GM18868 (cell line): ENCODE results near the gene SLC16A10.
"Not testable (repeated sequence)": the region's sequence is repeated elsewhere in the genome, so short reads cannot be mapped to it uniquely, and the experiment has no call there.

ENCODE experiments used
- ATAC-seq: cut with Tn5 transposase; IDR thresholded peaks from one replicate; pipeline ENCODE4 v1.9.1; 2021; ENCODE audit warnings: mild to moderate bottlenecking, moderate library complexity; ENCODE audit not compliant: unreplicated experiment

Gene SLC16A10

GRCh38 chr6:111087106-111087835 lies at the start of gene SLC16A10:
SLC16A10 (plus strand) TSS chr6:111087503; CDS start chr6:111087753, 250 bp downstream.
- peak; percentile 92 for ATAC-seq

- ATAC-seq = peak; percentile 81
Observed at GRCh38 chr6:111038534-111039252, 48.6 kb upstream of the SLC16A10 start.

- no peak for ATAC-seq
Observed at GRCh38 chr6:111041917-111042316, 45.4 kb upstream of the SLC16A10 start.

DNA sequence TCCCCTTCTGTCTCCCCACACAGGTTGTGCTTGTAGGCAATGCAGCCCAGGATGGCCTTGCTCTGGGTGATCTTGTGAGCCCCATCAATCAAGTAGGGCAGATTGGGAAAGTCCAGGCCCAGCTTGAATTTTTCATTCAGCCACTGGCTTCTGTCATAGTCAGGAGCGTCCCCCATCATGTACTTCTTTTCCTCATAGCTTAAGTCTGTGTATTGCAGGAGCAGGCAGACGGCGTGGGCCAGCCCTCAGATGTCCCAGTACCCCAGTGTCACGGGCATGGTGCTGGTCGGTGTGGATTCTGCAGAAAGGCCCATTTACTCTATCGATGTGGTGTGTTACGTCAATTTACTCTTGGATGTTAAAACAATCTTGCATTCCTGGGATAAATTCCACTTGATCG lies 40.1 kb upstream of the SLC16A10 start:
- ATAC-seq = no peak

DNA sequence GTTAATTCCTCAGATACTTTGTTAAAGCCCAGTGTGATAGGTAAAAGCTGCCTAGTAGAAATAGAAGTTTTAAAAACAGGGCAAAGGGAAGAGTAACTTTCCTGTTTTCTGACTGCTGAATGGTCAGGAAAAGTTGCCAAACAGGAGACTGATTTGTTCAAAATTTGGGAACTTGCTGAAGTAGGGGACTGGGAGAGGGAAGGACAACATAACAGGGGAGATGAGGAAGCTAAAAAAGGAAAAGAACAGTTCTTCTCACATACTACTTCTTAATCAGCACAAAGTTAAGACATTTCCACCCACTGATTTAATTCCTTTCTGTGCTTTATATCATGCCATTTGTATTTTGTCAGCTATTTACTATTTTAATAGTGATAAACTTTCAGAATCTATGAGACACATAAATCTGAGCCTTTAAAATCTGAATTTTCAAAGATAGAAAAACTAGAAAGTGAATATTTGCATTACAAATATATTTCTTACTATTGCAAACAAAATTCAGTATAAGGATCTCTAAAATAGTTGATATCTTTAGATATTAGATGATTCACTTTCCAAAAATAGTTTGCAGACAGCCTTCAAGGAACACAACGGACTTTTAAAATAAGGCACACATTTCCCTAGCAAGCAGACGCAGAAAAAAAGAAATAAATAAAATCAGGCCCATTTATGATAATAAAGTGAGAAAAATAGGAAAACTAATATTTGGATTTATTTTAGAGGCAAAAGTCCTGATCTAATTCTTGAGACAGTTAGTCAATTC lies 36.9 kb upstream of the SLC16A10 start:
- ATAC-seq = no peak

DNA sequence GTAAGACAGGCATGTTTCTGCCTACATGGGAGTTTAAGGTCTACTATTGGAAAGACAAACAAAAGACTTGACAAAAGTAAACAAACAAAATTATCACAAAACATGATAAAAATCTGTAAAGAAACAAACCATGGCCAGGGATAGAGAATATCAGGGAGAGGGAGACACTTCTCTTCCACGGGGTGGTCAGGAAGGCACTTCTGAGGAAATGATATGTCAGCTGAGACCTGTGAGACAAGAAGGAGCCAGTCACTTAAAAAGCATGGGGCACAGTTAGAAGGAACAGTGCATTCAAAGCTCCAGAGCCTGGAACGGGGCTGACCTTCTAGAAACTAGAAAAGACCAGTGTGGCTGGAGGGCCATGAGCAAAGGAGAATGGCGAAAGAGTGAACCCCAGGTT lies 35.1 kb upstream of the SLC16A10 start:
- ATAC-seq = no peak

GRCh38 chr6:111057074-111057752 lies 30.1 kb upstream of the SLC16A10 start:
- ATAC-seq = peak; percentile 69

- ATAC-seq = no peak
Observed at GRCh38 chr6:111061508-111061907, 25.8 kb upstream of the SLC16A10 start.

- ATAC-seq = not testable (repeated sequence)
Observed at GRCh38 chr6:111061985-111062384, 25.3 kb upstream of the SLC16A10 start.

DNA sequence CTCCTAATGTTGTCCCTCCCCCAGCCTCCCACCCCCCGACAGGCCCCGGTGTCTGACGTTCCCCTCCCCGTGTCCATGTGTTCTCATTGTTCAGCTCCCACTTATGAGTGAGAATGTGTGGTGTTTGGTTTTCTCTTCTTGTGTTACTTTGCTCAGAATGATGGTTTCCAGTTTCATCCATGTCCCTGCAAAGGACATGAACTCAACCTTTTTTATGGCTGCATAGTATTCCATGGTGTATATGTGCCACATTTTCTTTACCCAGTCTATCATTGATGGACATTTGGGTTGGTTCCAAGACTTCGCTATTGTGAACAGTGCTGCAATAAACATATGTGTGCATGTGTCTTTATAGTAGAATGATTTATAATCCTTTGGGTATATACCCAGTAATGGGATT lies 24.4 kb upstream of the SLC16A10 start:
- ATAC-seq = not testable (repeated sequence)

DNA sequence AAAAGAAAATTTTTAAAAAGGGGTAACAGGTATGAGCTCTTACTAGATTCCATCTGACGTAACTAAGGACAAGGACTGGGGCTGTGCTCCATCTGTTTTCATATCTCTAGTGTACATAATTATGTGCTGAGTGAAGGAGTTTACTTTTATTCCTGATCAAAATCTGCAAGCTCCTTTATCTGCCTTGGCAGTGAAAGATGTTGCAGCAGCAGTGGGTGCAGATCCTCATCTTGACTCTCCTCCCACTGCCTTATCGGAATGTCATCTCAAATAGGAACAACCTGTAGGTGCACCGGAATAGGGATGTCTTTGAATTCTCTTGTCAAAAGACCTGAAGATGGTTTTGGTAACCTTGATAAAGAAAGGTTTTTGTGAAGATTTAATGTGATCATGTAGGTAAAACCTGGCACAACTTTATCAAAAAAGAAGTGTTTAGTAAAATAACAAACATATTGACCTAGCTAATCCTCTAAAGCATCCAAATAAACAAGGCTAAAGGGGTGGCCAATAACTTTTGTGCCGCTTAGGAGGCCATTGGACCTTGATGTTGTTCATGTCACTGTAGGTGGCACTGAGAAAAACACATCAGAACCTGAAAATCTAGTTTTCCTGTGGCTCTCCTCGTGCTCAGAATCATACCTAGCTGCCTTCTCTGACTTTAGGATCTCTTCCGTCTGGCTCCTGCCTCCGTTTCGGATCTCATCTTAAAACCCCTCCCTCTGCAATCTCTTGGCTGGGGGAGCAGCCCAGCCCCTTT lies 19.0 kb upstream of the SLC16A10 start:
- ATAC-seq = no peak

GRCh38 chr6:111068866-111069234 lies 18.5 kb upstream of the SLC16A10 start:
- ATAC-seq = no peak

DNA sequence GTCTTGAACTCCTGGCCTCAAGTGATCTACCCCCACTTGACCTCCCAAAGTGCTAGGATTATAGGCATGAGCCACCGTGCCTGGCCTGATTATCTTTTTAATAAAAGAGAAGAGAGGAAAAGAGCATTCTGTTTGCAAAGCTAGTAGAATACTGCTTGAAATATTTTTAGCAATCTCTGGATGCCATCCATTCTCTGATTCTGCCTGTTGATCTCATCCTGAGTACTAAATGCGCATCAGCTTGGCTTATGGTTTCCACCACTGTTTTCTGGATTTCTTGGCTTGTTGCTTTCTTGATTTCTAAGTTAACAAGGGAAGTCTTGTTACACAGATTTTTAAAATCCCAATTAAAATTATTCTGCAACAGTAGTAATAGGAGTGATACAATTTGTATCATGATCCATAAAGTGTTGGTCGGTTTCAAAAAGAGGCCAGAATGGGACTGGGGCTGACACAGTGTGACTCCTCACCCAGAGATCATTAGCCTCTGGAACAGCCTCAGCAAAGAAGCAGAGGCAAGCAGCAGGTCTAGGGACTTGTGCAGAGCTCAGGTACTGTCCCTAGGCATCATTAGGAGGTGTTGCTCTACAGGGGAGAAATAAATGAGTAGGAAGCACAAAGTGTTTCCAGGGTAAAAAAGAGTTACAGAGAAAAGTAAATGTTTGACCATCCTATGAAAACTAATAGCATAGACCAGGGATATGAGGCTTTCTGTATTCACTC lies 17.8 kb upstream of the SLC16A10 start:
- no peak for ATAC-seq

DNA sequence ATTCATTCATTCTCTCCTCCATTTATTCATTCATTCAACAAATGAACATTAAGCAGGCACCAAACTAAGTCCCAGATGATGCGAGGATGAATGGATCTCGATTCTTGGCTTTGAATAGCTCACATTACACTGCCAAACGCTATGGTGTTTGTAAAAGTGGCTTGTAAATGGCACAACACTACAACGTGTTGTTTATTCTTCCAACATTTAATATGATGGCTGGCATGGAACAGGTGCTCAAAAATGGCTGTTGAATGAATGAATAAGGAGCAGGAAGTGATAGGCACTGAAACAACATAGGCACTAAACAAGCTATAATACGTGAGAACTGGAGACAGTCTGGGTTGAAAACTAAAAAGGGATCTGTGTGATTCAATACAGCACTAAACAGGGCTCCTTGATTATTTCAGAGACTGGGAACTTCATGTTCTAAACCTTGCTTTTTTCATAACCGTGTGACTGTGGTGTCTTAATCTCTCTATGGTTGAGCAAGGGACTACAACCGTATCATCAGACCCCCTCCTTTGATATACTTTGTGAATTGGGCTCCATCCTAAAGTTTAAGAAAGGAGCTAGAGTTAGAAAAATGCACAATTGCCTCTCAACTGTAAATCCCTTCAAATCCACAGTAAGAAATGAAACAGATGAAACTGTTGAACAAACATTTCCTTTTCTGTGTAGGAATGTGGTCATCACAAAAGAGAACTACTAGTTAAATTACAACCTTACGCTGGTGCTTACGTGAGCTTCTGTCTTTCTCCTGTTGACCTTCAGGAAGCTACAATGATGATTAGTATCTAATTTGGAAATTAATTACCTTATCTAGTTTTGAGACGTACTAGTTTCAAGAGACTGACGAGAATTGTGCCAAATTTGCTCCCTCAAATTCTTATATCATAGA lies 16.9 kb upstream of the SLC16A10 start:
- ATAC-seq = no peak

- ATAC-seq = no peak
Observed at GRCh38 chr6:111072801-111073360, 14.4 kb upstream of the SLC16A10 start.

GRCh38 chr6:111074311-111074710 lies 13.0 kb upstream of the SLC16A10 start:
- no peak for ATAC-seq

GRCh38 chr6:111076024-111076695 lies 11.1 kb upstream of the SLC16A10 start:
- no peak for ATAC-seq

DNA sequence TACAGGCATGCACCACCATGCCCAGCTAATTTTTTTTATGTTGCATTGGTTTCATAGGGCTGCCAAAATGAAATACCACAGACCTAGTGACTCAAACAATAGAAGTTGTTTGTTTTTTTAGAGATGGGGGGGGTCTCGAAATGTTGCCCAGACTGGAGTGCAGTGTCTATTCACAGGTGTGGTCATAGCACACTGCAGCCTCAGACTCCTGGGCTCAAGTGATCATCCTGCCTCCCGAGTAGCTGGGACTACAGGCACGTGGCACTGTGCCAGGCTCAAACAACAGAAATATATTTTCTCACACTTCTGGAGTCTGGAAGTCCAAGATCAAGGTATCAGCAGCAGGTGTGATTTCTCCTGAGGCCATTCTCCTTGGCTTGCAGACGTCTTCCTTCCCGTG lies 6.6 kb upstream of the SLC16A10 start:
- no peak for ATAC-seq
